Middle frontal gyrus (tissue), 1 donor: ENCODE results near the gene ZBTB32.
A peak's percentile ranks its signal among the peaks of the same experiment; 100 is the strongest.

Experiments
- DNase-seq: peaks from one replicate; pipeline ENCODE4 v3.0.0-alpha.2; 2015; ENCODE audit warnings: low spot score; ENCODE audit errors: extremely low spot score

ZBTB32 gene

DNA sequence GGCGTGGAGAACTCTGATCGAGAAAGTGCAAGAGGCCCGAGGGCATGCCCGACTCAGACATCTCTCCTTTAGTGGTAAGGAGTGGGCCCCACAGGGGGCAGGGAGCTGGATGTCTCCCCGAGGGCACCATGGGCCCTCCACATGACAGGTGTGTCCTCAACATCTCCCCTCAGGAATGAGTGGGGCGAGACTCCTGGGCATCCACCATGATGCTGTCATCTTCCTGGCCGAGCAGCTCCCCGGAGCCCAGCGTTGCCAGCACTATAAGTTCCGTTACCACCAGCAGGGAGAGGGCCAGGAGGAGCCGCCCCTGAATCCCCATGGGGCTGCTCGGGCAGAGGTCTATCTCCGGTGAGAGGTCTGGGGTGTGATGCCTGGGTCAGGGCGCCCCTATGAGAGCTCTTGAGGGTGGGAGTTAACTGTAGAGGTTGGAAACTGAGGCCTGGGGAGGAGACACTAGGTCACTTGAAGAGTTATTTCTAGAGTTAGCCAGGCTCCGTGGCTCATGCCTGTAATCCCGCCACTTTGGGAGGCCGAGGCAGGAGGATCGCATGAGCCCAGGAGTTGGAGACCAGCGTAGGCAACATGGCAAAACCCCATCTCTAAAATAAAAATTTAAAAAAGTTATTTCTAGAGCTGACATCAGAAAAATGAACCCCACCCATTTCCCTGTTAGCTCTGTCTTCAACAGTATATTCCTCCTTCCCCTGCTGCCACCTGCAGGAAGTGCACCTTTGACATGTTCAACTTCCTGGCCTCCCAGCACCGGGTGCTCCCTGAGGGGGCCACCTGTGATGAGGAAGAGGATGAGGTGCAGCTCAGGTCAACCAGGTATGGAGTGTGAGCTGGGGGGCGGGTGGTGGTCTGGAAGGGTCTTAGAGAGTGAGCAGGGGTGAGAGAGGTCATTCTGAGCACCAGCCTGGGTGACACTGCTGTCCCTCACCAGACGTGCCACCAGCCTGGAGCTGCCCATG, 32.8 kb downstream of the ZBTB32 start:
- DNase-seq, result no peak

- DNase-seq, result no peak
These were observed 33.9 kb downstream of the ZBTB32 start for GRCh38 chr19:35738021-35738886.

- no peak for DNase-seq
These were observed 34.5 kb downstream of the ZBTB32 start for GRCh38 chr19:35738887-35739229.

DNA sequence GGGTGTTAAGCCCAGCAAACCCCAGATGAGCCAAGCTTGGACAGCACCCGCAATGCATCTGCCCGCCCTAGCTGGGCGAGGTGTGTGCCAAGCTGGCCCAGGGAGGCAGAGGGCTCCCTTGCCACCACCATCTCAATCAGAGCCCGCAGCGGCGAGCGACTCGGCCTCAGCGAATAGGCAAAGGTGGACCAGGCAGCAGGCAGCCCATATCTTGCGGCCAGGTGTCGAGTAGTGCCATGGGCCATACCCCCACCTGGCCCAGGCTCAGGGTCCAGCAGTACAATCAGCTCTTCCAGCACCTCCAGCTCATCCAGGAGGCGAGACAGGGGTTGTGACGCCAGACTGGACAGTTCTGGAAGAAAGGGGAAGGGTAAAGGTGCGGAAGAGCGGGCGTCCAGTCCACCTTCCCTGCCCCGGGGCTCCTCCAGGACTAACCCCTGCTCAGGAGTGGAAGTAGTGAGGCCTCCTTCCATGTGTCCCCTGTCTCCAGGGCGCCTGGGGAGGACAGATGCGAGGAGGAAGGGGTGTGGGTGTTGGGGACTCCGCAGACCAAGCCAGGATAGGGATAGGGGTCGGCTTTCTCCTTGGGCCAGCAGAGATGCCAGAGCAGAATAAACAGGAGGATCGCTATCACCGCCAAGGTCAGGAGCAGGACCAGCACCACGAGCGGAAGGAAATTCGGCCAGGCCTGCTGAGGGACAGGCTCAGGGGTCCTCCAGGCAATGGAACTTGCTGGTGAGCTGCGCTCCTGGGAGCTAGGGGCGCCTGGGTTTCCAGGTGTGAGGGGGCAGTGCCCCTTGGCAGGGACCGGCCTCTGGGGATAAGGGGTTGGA, 35.1 kb downstream of the ZBTB32 start:
- DNase-seq, result no peak

GRCh38 chr19:35740108-35740422, 35.7 kb downstream of the ZBTB32 start:
- no peak for DNase-seq

GRCh38 chr19:35740423-35741202, 36.3 kb downstream of the ZBTB32 start:
- peak; percentile 93 for DNase-seq

GRCh38 chr19:35741203-35741515, 36.8 kb downstream of the ZBTB32 start:
- no peak for DNase-seq

GRCh38 chr19:35742121-35742724, 37.9 kb downstream of the ZBTB32 start, which contains the start of gene IGFLR1:
Gene IGFLR1, minus strand, starts transcription at chr19:35742452. Its CDS starts 1,272 bp downstream, at chr19:35741180.
- no peak for DNase-seq

- no peak for DNase-seq
These were observed 39.5 kb downstream of the ZBTB32 start for GRCh38 chr19:35743640-35744429.

- DNase-seq, result peak; percentile 90
These were observed 40.3 kb downstream of the ZBTB32 start for GRCh38 chr19:35744430-35745327.

- DNase-seq, result peak; percentile 99
These were observed 41.1 kb downstream of the ZBTB32 start, which contains the start of the genes PSENEN and U2AF1L4 for GRCh38 chr19:35745328-35746086. Gene PSENEN, plus strand, starts transcription at chr19:35745651. Its CDS starts 280 bp downstream, at chr19:35745931. Gene U2AF1L4, minus strand, starts transcription at chr19:35745418. Its CDS starts 27 bp downstream, at chr19:35745391.

- no peak for DNase-seq
These were observed 41.7 kb downstream of the ZBTB32 start for GRCh38 chr19:35746087-35746462.

DNA sequence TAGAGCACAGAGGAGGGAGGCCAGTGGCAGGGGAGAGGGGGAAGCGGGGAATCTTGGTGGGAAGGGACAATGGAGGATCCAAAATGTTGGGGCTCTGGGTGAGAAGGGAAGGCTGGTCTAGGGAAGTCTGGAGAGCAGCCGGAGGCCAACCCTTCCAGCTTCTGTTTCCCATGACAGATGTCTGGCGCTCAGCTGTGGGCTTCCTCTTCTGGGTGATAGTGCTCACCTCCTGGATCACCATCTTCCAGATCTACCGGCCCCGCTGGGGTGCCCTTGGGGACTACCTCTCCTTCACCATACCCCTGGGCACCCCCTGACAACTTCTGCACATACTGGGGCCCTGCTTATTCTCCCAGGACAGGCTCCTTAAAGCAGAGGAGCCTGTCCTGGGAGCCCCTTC, 42.2 kb downstream of the ZBTB32 start:
- no peak for DNase-seq

- DNase-seq, result peak; percentile 100
These were observed 44.0 kb downstream of the ZBTB32 start, which contains the start of gene LIN37 for GRCh38 chr19:35748106-35749020. Gene LIN37, plus strand, starts transcription at chr19:35748576. Its CDS starts 149 bp downstream, at chr19:35748725.

DNA sequence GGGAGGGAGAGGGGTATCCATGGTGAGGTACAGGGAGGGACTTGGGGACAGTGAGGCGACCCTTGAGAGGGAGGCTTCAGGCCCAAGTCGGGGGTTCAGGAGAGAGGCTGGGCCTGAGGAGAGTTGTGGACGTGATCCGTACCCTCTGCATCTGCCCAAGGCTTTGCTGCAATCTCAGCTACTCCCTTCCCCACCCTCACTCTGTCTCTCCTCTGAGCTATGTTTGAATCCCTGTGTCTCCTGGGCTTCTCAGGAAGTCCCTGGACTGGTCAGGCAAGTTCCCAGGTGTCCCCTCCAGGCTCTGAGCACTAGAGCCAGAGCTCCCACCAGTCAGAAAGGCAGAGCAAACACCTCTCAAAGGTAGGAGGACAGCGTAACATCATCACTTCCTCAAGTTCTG, 45.8 kb downstream of the ZBTB32 start:
- DNase-seq, result no peak
